Osteoblast (primary cell): ENCODE measurements around the gene IRS1. TPM values are rescaled to one million over a fixed set of nuclear protein-coding genes. Genes with fewer than 3 reads are reported as not detected.

ENCODE experiments used
- DNase-seq: peaks from one replicate; pipeline ENCODE4 v3.0.0; 2011; ENCODE audit warnings: low spot score, mixed read lengths; ENCODE audit not compliant: insufficient read length; ENCODE audit errors: missing footprints
- H2AFZ ChIP-seq: 2 replicates; pipeline ENCODE4 v1.6.0; 2011; ENCODE audit warnings: mild to moderate bottlenecking, low read length
- H3K27ac ChIP-seq: 2 replicates; pipeline ENCODE4 v1.5.1; 2011; ENCODE audit warnings: mild to moderate bottlenecking, low read depth, low read length, moderate library complexity
- H3K27me3 ChIP-seq: 2 replicates; pipeline ENCODE4 v1.6.0; 2012; ENCODE audit warnings: mild to moderate bottlenecking, control low read depth, inconsistent platforms, low read length, moderate library complexity; ENCODE audit not compliant: insufficient read depth
- H3K36me3 ChIP-seq: 2 replicates; pipeline ENCODE4 v1.5.1; 2011; ENCODE audit warnings: mild to moderate bottlenecking, low read length, control low read depth, moderate library complexity; ENCODE audit not compliant: insufficient read depth
- H3K4me1 ChIP-seq: 2 replicates; pipeline ENCODE4 v1.5.1; 2011; ENCODE audit warnings: mild to moderate bottlenecking, low read length, control low read depth, moderate library complexity; ENCODE audit not compliant: insufficient read depth
- H3K4me2 ChIP-seq: 2 replicates; pipeline ENCODE4 v1.6.0; 2011; ENCODE audit warnings: mild to moderate bottlenecking, low read length; ENCODE audit not compliant: insufficient read depth
- H3K4me3 ChIP-seq: fragments of 200-600 bp; sonication (generic); 3 replicates; pipeline ENCODE4 v1.5.1; 2012; ENCODE audit warnings: mild to moderate bottlenecking, low read length, inconsistent platforms; ENCODE audit not compliant: insufficient read depth
- H3K79me2 ChIP-seq: 2 replicates; pipeline ENCODE4 v1.6.0; 2012; ENCODE audit warnings: mild to moderate bottlenecking, low read length, control low read depth, inconsistent platforms; ENCODE audit not compliant: insufficient read depth
- H3K9me3 ChIP-seq: 2 replicates; pipeline ENCODE4 v1.5.1; 2011; ENCODE audit warnings: low read depth, low read length, control low read depth
- H4K20me1 ChIP-seq: 2 replicates; pipeline ENCODE4 v1.6.0; 2012; ENCODE audit warnings: mild to moderate bottlenecking, low read length, control low read depth; ENCODE audit not compliant: insufficient read depth
- total RNA-seq: library from RNA; depleted of rRNA; stranded (reverse); fragments of >200 nt; gene quantifications from 2 replicates; pipeline ENCODE4 v1.2.3, GENCODE V29; 2012
- TF ChIP-seq, protein P1 (sequence below): IDR thresholded peaks from 2 replicates; pipeline ENCODE4 v1.5.1; 2011; ENCODE audit warnings: mild to moderate bottlenecking, low read depth, low read length, moderate library complexity; ENCODE audit errors: extremely low read depth

IRS1 gene
- total RNA-seq, 1 donor = 27.9 TPM

DNA sequence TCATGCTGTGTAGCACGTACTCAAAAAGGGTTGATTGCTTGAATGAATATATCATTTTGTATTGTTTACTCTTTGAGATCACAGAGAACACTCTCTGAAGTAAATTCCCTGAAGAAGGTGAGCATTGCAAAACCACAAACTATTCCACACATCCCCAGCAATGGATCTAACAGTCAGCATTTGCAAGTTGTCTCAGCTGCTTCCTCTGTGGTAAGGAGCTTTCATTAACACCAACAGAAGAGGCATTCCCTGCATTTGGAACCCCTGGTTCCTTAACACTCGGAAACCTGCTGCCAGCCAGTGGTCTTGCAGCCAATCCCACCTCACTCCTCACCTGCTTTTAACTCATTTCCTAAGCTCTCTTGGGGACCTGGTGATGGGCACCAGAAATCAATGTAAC lies 108.4 kb downstream of the IRS1 start:
- Histone ChIP-seq H3K36me3 (no peaks in the 10 kb centered on the region), H3K27ac (no peak overlapping the region), H3K27me3 (no peaks in the 10 kb centered on the region), H3K79me2 (no peaks in the 10 kb centered on the region), H2AFZ (no peak overlapping the region), H3K9me3 (no peaks in the 10 kb centered on the region), H4K20me1 (no peaks in the 10 kb centered on the region), H3K4me1 (peaks cover 7% of the 10 kb centered on the region), H3K4me2 (no peak overlapping the region), H3K4me3 (no peak overlapping the region)
- no peak for DNase-seq
- TF ChIP-seq, protein P1, sequence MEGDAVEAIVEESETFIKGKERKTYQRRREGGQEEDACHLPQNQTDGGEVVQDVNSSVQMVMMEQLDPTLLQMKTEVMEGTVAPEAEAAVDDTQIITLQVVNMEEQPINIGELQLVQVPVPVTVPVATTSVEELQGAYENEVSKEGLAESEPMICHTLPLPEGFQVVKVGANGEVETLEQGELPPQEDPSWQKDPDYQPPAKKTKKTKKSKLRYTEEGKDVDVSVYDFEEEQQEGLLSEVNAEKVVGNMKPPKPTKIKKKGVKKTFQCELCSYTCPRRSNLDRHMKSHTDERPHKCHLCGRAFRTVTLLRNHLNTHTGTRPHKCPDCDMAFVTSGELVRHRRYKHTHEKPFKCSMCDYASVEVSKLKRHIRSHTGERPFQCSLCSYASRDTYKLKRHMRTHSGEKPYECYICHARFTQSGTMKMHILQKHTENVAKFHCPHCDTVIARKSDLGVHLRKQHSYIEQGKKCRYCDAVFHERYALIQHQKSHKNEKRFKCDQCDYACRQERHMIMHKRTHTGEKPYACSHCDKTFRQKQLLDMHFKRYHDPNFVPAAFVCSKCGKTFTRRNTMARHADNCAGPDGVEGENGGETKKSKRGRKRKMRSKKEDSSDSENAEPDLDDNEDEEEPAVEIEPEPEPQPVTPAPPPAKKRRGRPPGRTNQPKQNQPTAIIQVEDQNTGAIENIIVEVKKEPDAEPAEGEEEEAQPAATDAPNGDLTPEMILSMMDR = no peak

DNA sequence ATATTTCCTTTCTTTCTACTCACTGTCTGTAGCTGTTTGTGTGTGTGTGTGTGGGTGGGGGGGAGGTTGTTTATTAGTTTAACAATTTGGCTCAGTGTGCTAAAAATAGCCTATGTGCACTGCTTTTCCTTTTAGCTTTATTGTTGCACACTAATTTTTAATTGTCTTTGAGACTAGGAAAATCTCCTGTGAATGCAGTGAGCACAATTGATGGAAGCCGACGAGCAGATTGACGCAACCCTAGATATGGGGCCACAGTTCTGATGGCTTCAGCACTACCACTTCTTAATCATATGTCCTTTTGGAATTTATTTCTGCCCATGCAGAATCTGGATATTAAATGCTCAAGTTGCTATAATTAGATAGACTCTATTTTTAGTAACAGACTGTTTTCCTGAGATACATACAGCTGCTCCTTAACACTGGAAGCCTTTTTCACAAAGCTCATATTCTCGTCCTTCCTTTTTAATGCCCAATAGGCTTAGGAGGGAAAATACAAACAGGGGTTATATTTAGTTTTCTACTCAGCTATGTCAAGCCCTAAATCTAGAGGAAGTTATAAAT lies 109.1 kb downstream of the IRS1 start:
- TF ChIP-seq, protein P1 = no peak
- Histone ChIP-seq H3K4me1 (peaks cover 7% of the 10 kb centered on the region), H3K4me2 (peak overlapping the region; percentile 44), H3K27me3 (no peaks in the 10 kb centered on the region), H3K36me3 (no peaks in the 10 kb centered on the region), H3K27ac (no peak overlapping the region), H2AFZ (peak overlapping the region; percentile 24), H4K20me1 (no peaks in the 10 kb centered on the region), H3K4me3 (no peak overlapping the region), H3K9me3 (no peaks in the 10 kb centered on the region), H3K79me2 (no peaks in the 10 kb centered on the region)
- peak; percentile 56 for DNase-seq

DNA sequence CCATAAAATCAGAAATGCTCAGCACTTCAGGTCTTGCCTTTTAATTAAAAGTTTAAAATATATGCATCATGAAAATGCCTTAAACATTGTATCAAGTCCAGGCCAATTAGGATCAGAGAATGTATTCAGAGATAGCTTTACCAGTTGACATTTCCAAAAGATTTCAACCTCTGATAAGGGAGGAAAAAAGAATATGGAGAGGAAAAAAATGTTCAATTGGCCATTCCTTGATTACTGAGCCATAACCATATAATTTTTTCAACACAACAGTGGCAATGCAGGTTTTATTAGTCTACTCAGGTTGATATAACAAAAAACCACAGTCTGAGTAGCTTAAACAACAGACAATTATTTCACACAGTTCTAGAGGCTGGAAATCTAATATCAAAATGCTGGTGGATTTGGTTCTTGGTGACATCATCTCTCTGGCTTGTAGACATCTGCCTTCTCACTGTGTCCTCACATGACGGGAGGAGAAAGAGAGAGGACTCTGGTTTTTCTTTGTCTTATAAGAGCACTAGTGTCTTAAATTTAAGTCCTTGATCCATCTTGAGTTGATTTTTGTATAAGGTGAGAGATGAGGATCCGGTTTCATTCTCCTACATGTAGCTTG lies 111.9 kb downstream of the IRS1 start:
- Histone ChIP-seq H3K4me2 (no peak overlapping the region), H3K4me1 (peaks cover 7% of the 10 kb centered on the region)

DNA sequence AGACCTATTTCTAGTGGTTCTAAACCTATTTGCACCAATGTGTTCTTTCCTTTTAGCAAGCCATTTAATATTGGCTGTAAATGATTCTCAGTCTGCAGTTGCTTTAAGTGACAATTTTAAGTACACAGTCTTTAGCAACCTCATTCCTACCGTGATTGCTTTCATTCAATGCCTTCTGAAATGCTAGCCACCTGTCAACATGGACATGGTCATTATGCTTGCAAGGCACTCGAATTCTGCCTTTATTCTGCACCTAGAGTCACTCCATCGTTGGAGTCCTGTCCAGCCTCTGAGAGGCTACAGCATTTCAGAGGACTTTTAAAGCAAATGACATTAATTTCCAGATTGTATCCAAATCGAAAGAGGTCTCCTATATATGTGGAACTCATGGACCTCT lies 115.1 kb downstream of the IRS1 start:
- Histone ChIP-seq H2AFZ (no peak overlapping the region), H4K20me1 (no peaks in the 10 kb centered on the region), H3K27me3 (no peaks in the 10 kb centered on the region), H3K79me2 (no peaks in the 10 kb centered on the region), H3K36me3 (no peaks in the 10 kb centered on the region), H3K4me2 (no peak overlapping the region), H3K9me3 (no peaks in the 10 kb centered on the region), H3K4me1 (no peaks in the 10 kb centered on the region), H3K27ac (no peak overlapping the region), H3K4me3 (no peak overlapping the region)
- TF ChIP-seq, protein P1 = no peak
- DNase-seq = no peak

More for the DNA sequence above, 111.9 kb downstream of the IRS1 start:
- no peaks in the 10 kb centered on the region for H3K9me3 ChIP-seq
- no peaks in the 10 kb centered on the region for H3K27me3 ChIP-seq
- no peak overlapping the region for H3K4me3 ChIP-seq
- no peak overlapping the region for H3K27ac ChIP-seq
- TF ChIP-seq, protein P1 = no peak
- H3K36me3 ChIP-seq = no peaks in the 10 kb centered on the region
- H2AFZ ChIP-seq = no peak overlapping the region
- H4K20me1 ChIP-seq = no peaks in the 10 kb centered on the region
- no peaks in the 10 kb centered on the region for H3K79me2 ChIP-seq
- peak; percentile 56 for DNase-seq
